Peyer's patch (tissue), 4 donors: Measurements from ENCODE around the gene CCDC154.

Experiments used
- POLR2A ChIP-seq, 2 donors: fragments of 450-650 bp; IDR thresholded peaks; one replicate each; pipeline ENCODE4 v1.5.1; 2017; ENCODE audit warnings: antibody characterized with exemption in 2 of 2, mild to moderate bottlenecking in 2 of 2, moderate library complexity in 2 of 2
- TF ChIP-seq, protein P1 (sequence below), 6 experiments: fragments of 450-650 bp in 4 of 6; fragments of 200-600 bp in 2 of 6; sonication (generic) in 1 of 6; IDR thresholded peaks; one replicate each; pipeline ENCODE4 v1.5.1; 2017 to 2019; ENCODE audit warnings: antibody characterized with exemption in 6 of 6, mild to moderate bottlenecking in 3 of 6, moderate library complexity in 1 of 6

GRCh38 chr16:1389762-1390161, 54.6 kb downstream of the CCDC154 start:
- TF ChIP-seq, protein P1, sequence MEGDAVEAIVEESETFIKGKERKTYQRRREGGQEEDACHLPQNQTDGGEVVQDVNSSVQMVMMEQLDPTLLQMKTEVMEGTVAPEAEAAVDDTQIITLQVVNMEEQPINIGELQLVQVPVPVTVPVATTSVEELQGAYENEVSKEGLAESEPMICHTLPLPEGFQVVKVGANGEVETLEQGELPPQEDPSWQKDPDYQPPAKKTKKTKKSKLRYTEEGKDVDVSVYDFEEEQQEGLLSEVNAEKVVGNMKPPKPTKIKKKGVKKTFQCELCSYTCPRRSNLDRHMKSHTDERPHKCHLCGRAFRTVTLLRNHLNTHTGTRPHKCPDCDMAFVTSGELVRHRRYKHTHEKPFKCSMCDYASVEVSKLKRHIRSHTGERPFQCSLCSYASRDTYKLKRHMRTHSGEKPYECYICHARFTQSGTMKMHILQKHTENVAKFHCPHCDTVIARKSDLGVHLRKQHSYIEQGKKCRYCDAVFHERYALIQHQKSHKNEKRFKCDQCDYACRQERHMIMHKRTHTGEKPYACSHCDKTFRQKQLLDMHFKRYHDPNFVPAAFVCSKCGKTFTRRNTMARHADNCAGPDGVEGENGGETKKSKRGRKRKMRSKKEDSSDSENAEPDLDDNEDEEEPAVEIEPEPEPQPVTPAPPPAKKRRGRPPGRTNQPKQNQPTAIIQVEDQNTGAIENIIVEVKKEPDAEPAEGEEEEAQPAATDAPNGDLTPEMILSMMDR (IDR thresholded peaks at IDR 0.05), result no peak
- no peak for TF ChIP-seq POLR2A (IDR thresholded peaks at IDR 0.05)
